HUES6 (cell line): Measurements from ENCODE around the gene KATNA1.

Source experiments
- H3K27ac ChIP-seq: 2 replicates; pipeline ENCODE4 v1.7.0; 2013; ENCODE audit warnings: low read depth, mild to moderate bottlenecking, low read length, inconsistent platforms
- H3K27me3 ChIP-seq: 2 replicates; pipeline ENCODE4 v1.6.1; 2013; ENCODE audit warnings: low read length; ENCODE audit not compliant: control insufficient read depth, insufficient read depth
- H3K36me3 ChIP-seq: 2 replicates; pipeline ENCODE4 v1.6.1; 2013; ENCODE audit warnings: low read length; ENCODE audit not compliant: control insufficient read depth, insufficient read depth
- H3K4me1 ChIP-seq: 2 replicates; pipeline ENCODE4 v1.6.1; 2013; ENCODE audit warnings: low read length; ENCODE audit not compliant: control insufficient read depth, insufficient read depth
- H3K4me3 ChIP-seq: 2 replicates; pipeline ENCODE4 v1.5.1; 2013; ENCODE audit warnings: low read depth, low read length
- H3K9ac ChIP-seq: one replicate; pipeline ENCODE4 v1.6.1; 2013; ENCODE audit warnings: mild to moderate bottlenecking, low read length
- H3K9me3 ChIP-seq: 2 replicates; pipeline ENCODE4 v1.6.1; 2013; ENCODE audit warnings: low read depth, low read length; ENCODE audit not compliant: control insufficient read depth, insufficient read depth

Gene KATNA1

DNA sequence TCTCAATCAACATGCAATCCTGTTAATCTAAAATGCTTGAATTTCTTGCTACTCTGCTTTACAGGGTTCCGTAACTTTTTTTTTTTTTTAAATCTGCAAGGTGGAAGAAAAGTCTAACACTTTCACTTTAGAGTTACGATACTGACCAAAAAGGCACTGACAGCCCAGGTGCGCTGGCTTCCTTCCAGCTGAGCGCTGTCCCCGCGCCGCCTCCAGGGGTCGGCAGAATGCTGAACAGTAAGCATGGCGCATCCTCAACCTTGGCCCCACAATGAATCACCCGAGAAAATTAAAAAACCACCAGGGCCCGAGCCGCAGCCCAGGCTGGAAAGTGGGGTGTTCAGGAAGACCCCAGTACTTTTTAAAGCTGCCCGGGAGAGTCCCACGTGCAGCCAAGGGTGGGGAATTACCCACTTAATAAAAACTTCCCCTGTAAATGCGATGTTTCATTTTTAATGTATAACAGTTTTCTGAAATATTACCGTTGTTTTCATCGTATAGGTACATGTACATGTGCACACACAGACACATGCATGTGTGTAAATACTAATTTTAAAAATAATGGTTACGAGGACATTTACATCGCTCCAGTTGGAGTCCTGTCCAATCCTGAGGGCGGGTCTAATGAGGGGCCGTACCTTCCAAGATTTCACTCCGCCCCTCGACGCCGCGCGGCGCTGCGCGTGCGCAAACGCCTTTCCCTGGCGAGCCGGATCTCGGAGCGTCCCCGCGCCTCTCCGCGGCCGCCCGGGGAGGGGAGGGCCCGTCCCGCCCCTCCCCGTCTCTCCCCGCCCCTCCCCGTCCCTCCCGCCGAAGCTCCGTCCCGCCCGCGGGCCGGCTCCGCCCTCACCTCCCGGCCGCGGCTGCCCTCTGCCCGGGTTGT, 82.7 kb downstream of the KATNA1 start, which contains the start of gene GINM1:
Gene GINM1 (plus strand): TSS at position 849 of the 883 bp plus-strand sequence. CDS start 40 bp downstream, outside the sequence.
- Histone ChIP-seq H3K27ac (peak within 1 kb of the TSS; percentile 85), H3K27me3 (no peaks in the 10 kb centered on the region), H3K36me3 (no peaks in the 10 kb centered on the region), H3K9me3 (no peaks in the 10 kb centered on the region), H3K4me3 (peak within 1 kb of the TSS; percentile 100), H3K4me1 (peaks cover 7% of the 10 kb centered on the region; the same call in 1 of the 2 replicates), H3K9ac (peak within 1 kb of the TSS; percentile 95)

DNA sequence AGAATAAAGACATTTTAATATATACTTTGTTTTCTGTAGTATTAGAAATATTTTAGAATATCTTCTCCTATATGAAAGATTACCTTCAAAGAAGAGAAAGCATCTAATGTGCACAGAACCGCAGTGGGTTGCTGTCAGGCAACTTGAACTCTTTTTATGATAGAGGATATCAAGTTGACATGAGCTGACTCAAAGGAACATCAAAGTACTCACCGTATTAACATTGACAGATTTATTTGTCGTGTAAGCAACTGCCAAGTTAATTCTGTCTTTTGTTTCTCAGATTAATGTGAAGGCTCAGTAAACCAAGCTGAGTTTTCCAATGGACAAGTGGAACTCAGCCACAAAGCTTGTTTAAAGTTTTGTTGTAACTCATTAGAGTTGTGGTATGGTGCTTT, 84.6 kb downstream of the KATNA1 start:
- H3K9me3 ChIP-seq: no peaks in the 10 kb centered on the region
- H3K4me1 ChIP-seq: peaks cover 7% of the 10 kb centered on the region; the same call in 1 of the 2 replicates
- H3K27ac ChIP-seq: no peak overlapping the region
- no peak overlapping the region for H3K9ac ChIP-seq
- no peaks in the 10 kb centered on the region; the same call in 1 of the 2 replicates for H3K27me3 ChIP-seq
- H3K36me3 ChIP-seq: no peaks in the 10 kb centered on the region
- no peak overlapping the region for H3K4me3 ChIP-seq

DNA sequence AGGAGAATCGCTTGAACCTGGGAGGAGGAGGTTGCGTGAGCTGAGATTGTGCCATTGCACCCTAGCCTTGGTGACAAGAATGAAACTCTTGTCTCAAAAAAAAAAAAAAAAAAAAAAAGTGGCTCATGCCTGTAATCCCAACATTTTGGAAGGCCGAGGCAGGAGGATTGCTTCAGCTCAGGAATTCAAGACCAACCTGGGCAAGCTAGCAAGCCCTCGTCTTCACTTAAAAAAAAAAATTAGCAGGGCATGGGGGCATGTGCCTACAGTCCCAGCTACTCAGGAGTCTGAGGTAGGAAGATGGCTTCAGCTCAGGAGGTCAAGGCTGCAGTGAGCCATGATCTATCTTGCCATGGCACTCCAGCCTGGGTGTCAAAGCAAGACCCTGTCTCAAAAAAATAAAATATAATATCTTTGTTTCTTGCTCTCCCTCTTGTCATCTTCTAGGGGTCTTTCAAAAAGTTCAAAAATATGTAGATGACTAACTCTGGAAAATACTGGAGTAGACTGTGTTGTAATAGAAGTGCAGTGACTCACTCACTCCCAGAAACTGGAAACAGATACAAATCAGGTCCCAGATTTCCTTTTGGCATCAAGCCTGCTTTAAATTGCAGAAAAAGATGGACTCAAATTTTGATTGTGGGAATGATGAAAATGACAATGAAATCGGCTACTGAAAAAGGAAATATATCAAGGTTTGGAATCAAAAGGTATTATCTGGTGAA, 85.1 kb downstream of the KATNA1 start:
- H3K27me3 ChIP-seq: no peaks in the 10 kb centered on the region; the same call in 1 of the 2 replicates
- no peak overlapping the region for H3K9ac ChIP-seq
- H3K4me1 ChIP-seq: peaks cover 7% of the 10 kb centered on the region; the same call in 1 of the 2 replicates
- no peaks in the 10 kb centered on the region for H3K36me3 ChIP-seq
- no peak overlapping the region for H3K27ac ChIP-seq
- no peak overlapping the region for H3K4me3 ChIP-seq
- H3K9me3 ChIP-seq: no peaks in the 10 kb centered on the region

DNA sequence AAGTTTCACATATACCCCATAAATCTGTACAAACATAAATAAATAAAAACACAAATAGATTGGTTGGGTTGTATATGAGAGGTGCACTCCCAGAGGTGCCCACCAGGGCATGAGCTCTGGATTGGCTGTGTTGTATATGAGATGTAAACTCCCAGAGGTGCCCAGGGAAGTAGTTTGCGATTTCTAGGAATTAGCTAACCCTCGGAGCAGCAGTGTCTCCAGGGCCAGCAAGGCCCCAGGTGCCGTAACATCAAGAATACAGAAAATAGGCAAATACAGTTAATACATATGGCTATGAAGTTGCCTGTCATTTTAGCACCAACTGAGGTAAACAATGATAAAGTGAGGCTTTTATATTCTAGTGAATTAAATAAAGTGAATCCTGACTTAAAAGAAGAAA, 87.8 kb downstream of the KATNA1 start:
- Histone ChIP-seq H3K9me3 (no peaks in the 10 kb centered on the region), H3K9ac (no peak overlapping the region), H3K27ac (no peak overlapping the region)

DNA sequence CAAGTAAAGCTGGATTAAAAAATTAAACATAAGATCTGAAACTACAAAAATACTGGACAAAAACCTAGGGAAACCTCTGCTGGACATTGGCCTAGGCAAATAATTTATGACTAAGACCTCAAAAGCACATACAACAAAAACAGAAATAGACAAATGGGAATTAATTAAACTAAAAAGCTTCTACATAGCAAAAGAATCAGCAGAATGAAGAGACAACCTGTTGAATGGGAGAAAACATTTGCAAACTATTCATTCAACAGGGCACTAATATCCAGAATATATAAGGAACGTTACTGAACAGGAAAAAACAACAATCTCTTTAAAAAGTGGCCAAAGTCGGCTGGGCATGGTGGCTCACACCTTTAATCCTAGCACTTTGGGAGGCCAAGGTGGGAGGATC, 89.1 kb downstream of the KATNA1 start:
- Histone ChIP-seq H3K4me1 (no peaks in the 10 kb centered on the region), H3K27me3 (peaks cover 6% of the 10 kb centered on the region; the same call in 1 of the 2 replicates), H3K27ac (no peak overlapping the region), H3K9me3 (no peaks in the 10 kb centered on the region), H3K9ac (no peak overlapping the region), H3K4me3 (no peak overlapping the region), H3K36me3 (no peaks in the 10 kb centered on the region)

More for the DNA sequence above, 87.8 kb downstream of the KATNA1 start:
- Histone ChIP-seq H3K27me3 (peaks cover 6% of the 10 kb centered on the region; the same call in 1 of the 2 replicates), H3K4me3 (no peak overlapping the region), H3K4me1 (no peaks in the 10 kb centered on the region), H3K36me3 (no peaks in the 10 kb centered on the region)

DNA sequence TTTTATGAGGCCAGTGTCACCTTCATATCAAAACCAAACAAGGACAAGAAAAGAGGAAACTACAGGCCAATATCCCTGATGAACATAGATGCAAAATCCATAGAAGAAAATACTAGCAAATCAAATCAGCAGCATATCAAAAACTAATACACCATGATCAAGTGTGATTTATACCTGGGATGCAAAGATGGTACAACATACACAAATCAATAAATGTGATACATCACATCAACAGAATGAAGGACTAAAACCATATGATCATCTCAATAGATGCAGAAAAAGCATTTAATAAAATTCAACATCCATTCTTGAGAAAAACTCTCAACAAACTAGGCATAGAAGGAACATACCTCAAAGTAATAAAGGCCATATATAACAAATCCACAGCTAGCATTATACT, 90.5 kb downstream of the KATNA1 start:
- no peaks in the 10 kb centered on the region for H3K4me1 ChIP-seq
- H3K27me3 ChIP-seq: peaks cover 6% of the 10 kb centered on the region; the same call in 1 of the 2 replicates
- no peak overlapping the region for H3K9ac ChIP-seq
- H3K36me3 ChIP-seq: no peaks in the 10 kb centered on the region
- no peaks in the 10 kb centered on the region for H3K9me3 ChIP-seq
- no peak overlapping the region for H3K4me3 ChIP-seq
- no peak overlapping the region for H3K27ac ChIP-seq

DNA sequence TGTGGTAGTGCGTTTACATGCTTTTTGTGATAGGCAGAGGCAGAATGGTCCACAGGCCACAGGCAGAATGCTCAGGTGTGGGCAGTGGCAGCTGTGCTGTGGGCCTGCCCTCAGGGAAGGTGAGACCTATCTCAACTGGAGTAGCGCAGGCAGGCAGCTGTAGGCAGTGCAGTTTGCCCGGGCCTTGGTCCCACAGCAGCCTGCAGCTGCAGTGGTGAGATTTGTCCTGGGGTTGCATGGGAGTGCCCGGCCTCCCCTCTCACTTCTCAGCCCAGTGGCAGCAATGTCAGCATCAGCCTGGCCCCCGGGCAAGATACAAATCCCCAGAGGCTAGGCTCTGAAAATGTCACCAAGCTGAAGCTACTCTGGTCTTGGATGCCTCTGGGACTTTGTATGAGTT, 96.6 kb downstream of the KATNA1 start:
- Histone ChIP-seq H3K4me3 (no peak overlapping the region), H3K36me3 (no peaks in the 10 kb centered on the region), H3K4me1 (no peaks in the 10 kb centered on the region), H3K27me3 (peaks cover 23% of the 10 kb centered on the region), H3K9ac (no peak overlapping the region), H3K27ac (no peak overlapping the region), H3K9me3 (no peaks in the 10 kb centered on the region)

DNA sequence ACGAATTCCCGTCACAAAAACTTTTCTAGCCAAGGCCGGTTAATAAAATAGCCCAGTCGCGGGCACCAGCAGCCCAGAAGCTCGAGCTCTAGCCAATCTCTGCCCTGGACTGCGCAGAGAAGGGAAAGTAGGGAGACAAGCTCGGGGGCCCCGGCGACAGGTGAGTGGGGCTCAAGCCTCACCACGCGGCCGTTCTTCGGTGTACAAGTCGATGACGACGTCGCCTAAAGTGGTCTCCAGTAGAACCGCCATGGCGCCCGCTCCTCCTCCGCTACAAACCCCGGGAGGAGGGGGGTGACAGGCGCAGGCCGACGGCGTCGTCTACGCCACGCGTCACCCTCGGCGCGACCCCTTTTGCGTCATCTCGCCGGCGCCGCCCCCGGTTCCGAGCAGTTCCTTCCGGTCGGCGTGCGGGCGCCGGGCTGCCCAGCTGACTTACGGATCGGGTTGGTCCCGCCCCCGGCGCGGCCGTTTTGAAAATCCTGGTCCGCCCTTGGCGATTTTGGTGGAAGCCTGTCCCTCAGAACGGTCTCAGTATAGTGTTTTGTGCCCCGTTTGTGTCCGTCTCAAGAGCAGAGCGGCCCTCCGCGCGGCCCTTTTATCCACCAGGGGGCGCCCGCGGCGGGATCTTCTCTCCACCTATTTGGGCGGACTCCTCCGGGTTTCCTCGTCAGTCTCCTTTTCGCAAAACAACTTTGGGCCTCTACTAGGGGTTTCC, 102.6 kb downstream of the KATNA1 start, which contains the start of gene PPIL4:
Gene PPIL4 (minus strand): TSS at position 290 of the 718 bp plus-strand sequence. CDS start 38 bp downstream, at position 252.
- Histone ChIP-seq H3K4me1 (peaks cover 8% of the 10 kb centered on the region), H3K4me3 (peak within 1 kb of the TSS; percentile 99), H3K9ac (peak within 1 kb of the TSS; percentile 93), H3K27ac (peak within 1 kb of the TSS; percentile 92), H3K27me3 (peaks cover 23% of the 10 kb centered on the region), H3K36me3 (peaks cover under 1% of the 10 kb centered on the region), H3K9me3 (no peaks in the 10 kb centered on the region)

DNA sequence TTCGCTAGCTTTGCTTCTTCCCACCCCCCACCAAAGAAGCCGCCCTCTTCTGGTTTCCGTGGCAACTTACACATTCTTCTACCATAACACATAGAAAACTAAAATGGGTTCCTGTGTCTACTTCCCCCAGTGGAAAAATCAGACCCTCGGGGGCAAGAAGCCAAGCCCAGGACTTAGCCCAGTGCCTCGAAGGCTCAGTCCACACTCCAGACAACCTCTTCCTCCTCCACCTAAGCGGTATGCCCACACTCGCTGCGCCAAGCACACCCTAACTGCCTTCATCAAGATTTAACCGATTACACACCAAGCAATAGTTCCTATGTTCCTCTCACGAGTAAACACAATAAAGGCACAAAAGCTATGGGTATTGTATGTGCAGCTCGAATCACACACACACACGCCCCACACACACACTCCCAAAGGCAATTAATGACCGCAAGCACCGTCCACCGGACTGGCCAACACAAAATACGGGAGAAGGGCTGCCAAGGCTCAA, 103.2 kb downstream of the KATNA1 start:
- H3K27ac ChIP-seq: peak overlapping the region; percentile 92
- no peaks in the 10 kb centered on the region for H3K9me3 ChIP-seq
- H3K9ac ChIP-seq: peak overlapping the region; percentile 93
- H3K4me3 ChIP-seq: peak overlapping the region; percentile 99
- H3K36me3 ChIP-seq: peaks cover 5% of the 10 kb centered on the region
- H3K4me1 ChIP-seq: peaks cover 8% of the 10 kb centered on the region
- peaks cover 17% of the 10 kb centered on the region; the same call in 1 of the 2 replicates for H3K27me3 ChIP-seq
